HG03575 (cell line): Measurements from ENCODE around the gene ABHD3.
"Not testable (repeated sequence)": the region's sequence is repeated elsewhere in the genome, so short reads cannot be mapped to it uniquely, and the experiment has no call there.

Source experiments
- ATAC-seq: cut with Tn5 transposase; IDR thresholded peaks from one replicate; pipeline ENCODE4 v1.9.1; 2021; ENCODE audit not compliant: unreplicated experiment, insufficient number of reproducible peaks, low FRiP score; ENCODE audit errors: extremely low read depth

Gene ABHD3

DNA sequence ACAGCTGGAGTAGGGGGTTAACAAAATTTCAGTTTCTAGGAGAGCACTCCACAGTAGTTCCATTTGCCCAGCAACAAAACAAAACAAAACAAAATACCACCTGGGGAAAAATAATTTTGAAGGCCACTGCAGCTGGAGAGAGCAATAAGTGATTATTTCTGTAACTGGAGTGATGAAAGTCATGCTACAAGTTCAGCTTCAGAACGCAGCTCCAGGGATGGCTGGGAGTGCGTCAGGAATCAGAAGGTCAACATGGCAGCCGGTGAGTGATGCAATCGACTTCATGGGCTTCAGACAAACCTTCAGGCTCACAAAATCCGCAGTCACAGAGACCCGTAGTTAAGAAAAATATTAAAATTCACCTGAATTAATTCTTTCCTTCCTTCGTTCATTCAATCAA lies 41.0 kb downstream of the ABHD3 start:
- ATAC-seq = no peak

- no peak for ATAC-seq
Measured at GRCh38 chr18:21662581-21662980, 42.0 kb downstream of the ABHD3 start.

- no peak for ATAC-seq
Measured at GRCh38 chr18:21660078-21660477, 44.5 kb downstream of the ABHD3 start.

DNA sequence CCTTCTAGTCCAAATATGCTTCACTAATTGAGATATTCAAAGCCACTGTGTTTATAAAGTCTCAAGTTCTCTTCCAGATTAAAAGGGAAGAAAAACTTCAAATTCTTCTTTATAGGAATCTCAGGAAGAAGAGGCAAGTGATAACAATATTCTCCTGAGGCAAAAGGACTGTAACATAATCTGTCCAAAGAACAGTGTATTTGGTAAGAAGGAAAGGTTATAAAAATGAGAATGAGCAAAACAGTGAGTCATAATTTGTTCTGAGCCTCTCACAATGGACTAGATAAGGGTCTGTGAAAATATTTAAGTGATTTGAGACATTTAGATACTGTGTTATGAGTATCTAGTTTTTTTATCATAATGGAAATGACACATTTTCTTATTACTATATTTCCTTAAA lies 48.2 kb downstream of the ABHD3 start:
- no peak for ATAC-seq

GRCh38 chr18:21653361-21653760 lies 51.2 kb downstream of the ABHD3 start:
- no peak for ATAC-seq

DNA sequence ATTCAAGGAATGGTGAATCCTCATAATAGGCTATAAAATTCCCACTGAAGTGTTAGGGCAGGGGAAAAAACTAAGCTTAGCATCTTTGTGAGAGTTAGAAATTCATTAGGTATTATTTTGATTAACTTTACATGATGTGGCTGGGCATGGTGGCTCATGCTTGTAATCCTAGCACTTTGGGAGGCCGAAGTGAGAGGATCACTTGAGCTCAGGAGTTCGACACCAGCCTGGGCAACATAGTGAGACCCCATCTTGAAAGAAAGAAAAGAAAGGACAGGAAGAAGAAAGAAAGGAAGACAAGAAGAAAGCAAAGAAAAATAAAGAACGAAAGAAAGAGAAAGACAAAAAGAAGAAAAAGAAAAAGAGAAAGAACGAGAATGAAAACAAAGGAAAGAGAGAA lies 52.5 kb downstream of the ABHD3 start:
- no peak for ATAC-seq

GRCh38 chr18:21650311-21650710 lies 54.3 kb downstream of the ABHD3 start:
- no peak for ATAC-seq

- ATAC-seq = not testable (repeated sequence)
Measured at GRCh38 chr18:21640375-21640774, 64.2 kb downstream of the ABHD3 start.

- no peak for ATAC-seq
Measured at GRCh38 chr18:21638822-21639221, 65.8 kb downstream of the ABHD3 start.

- no peak for ATAC-seq
Measured at GRCh38 chr18:21636769-21637168, 67.8 kb downstream of the ABHD3 start.

GRCh38 chr18:21634588-21635199 lies 69.9 kb downstream of the ABHD3 start:
- no peak for ATAC-seq

GRCh38 chr18:21632393-21632792 lies 72.2 kb downstream of the ABHD3 start:
- no peak for ATAC-seq

- peak; percentile 85 for ATAC-seq
Measured at GRCh38 chr18:21629089-21629832, 75.3 kb downstream of the ABHD3 start.

DNA sequence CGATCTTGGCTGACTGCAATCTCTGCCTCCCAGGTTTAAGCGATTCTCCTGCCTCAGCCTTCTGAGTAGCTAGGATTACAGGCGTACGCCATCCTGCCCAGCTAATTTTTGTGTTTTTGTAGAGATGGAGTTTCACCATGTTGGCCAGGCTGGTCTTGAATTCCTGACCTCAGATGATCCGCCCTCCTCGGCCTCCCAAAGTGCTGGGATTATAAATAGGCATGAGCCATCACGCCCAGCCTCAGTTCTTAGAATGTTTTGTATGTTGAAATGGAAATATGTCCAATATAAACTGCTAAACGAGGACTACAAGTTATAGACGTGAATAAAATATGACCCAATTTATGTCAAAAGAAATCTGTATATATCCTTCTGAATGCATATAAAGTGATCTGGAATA lies 82.9 kb downstream of the ABHD3 start:
- not testable (repeated sequence) for ATAC-seq

- ATAC-seq = peak; percentile 65
Measured at GRCh38 chr18:21612125-21613039, 92.2 kb downstream of the ABHD3 start, which contains the start of gene SNRPD1. Gene SNRPD1 (plus strand): TSS chr18:21612314. CDS start chr18:21612430, 116 bp downstream.

DNA sequence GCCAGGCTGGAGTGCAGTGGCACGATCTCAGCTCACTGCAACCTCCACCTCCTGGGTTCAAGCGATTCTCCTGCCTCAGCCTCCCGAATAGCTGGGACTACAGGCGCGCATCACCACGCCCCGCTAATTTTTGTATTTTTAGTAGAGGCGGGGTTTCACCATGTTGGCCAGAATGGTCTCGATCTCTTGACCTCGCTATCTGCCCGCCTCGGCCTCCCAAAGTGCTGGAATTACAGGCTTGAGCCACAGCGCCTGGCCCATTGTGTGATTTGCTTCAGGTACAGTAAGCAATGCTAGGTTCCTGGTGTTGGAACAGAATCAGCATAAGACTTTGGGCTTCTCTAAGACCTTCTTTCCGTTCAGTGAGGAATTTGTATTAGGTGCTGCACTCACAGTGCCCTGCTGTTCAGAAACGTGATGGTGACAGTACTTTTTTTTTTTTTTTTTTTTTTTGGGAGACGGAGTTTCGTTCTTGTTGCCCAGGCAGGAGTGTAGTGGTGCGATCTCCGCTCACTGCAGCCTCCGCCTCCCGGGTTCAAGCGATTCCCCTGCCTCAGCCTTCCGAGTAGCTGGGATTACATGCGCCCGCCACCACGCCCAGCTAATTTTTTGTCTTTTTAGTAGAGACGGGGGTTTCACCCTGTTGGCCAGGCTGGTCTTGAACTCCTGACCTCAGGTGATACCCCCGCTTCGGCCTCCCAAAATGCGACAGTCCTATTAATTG lies 93.0 kb downstream of the ABHD3 start:
- not testable (repeated sequence) for ATAC-seq

- no peak for ATAC-seq
Measured at GRCh38 chr18:21605213-21605612, 99.4 kb downstream of the ABHD3 start.

GRCh38 chr18:21604671-21605070 lies 99.9 kb downstream of the ABHD3 start:
- ATAC-seq = no peak

DNA sequence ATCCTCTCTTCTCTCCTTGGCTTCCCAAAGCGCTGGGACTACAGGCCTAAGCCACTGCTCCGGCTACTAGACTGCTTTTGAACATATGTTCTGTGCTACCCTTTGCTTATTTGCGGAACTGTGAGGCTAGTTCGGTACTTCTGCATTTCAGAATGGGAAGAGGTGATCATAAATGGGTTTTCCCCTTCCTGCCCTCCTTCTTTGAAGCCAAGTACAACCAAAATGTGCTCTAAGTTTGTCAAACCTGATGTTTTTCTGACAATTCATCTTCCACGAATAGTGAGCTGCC lies 102.3 kb downstream of the ABHD3 start:
- ATAC-seq = no peak
